ENCODE measurements around the gene HSD17B12. TPM values are rescaled to one million over a fixed set of nuclear protein-coding genes. Genes with fewer than 3 reads are reported as not detected.

Gene HSD17B12
- total and polyA plus RNA-seq, 2 donors (not counting 3 experiments of a cell fraction or from before 2014, with no cell fraction given) = 41.5 to 96.5 TPM

DNA sequence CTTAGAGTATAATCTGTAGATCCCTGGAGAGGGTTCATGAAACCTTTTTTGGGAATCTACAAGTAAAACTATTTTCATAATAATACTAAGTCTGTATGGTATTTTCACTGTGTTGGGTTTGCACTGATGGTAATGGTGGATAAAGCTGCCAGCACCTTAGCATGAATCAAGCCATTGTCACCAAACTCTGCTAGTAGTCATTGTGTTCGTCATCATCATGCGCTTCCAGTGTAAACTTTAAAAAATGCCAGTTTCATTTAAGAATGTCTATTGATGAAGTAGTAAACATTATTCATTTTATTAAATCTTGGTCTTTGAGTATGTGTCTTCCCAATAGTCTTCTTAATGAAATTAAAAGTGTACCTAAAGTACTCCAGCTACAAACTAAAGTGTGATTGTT, 215.1 kb downstream of the HSD17B12 start:
- Histone ChIP-seq H3K9me3 (replicated peaks; ENCODE audit: control insufficient read depth, insufficient read depth, low read length) (no peaks in the 10 kb centered on the region), H3K4me1 (ENCODE audit: control insufficient read depth, extremely low read depth, insufficient read depth, low read length) (peaks cover 15% of the 10 kb centered on the region), H3K27ac (ENCODE audit: insufficient read depth, low read depth, low read length) (no peak overlapping the region), H3K4me3 (replicated peaks in 1 of 3; ENCODE audit: insufficient read depth in 1 of 3, low read depth in 1 of 3, low read length in 3 of 3) (no peak overlapping the region), H3K27me3 (ENCODE audit: control insufficient read depth in 2 of 2, insufficient read depth in 2 of 2, low read length in 2 of 2) (no peaks in the 10 kb centered on the region), H3K9ac (replicated peaks; ENCODE audit: extremely low read depth, insufficient read depth, low read length) (no peak overlapping the region), H3K4me2 (ENCODE audit: insufficient read depth, low read length) (no peak overlapping the region), H3K36me3 (ENCODE audit: control insufficient read depth in 2 of 2, extremely low read depth in 1 of 2, insufficient read depth in 2 of 2, low read length in 2 of 2) (peaks cover 8 to 17% of the 10 kb centered on the region in 2 experiments), H3K79me2 (ENCODE audit: control insufficient read depth, insufficient read depth, low read length) (no peaks in the 10 kb centered on the region), H4K20me1 (replicated peaks; ENCODE audit: control insufficient read depth, extremely low read depth, insufficient read depth, low read length) (no peaks in the 10 kb centered on the region), H3K9me1 (replicated peaks; ENCODE audit: control insufficient read depth, extremely low read depth, insufficient read depth, low read length) (no peaks in the 10 kb centered on the region), H2AFZ (ENCODE audit: low read depth, low read length) (no peak overlapping the region)
- no TSS peak for BruUV-seq (replicated peaks)
- intact Hi-C loops (cut with micrococcal nuclease) (no loop called here), dilution Hi-C loops (cut with MboI; ENCODE audit: extremely low pct_ligation_motif_present, low sequenced_read_pairs) (no loop called here)
- FAIRE-seq = no peak
- TF ChIP-seq JUN (IDR thresholded peaks at IDR 0.05; ENCODE audit: borderline replicate concordance, insufficient read depth, insufficient read length, low read depth) (no peak), POLR2AphosphoS5 (IDR thresholded peaks at IDR 0.05; ENCODE audit: insufficient read depth, low read depth, low read length) (no peak), EZH2 (IDR thresholded peaks at IDR 0.05; ENCODE audit: borderline replicate concordance, low read depth, low read length, severe bottlenecking) (no peak), FOS (IDR thresholded peaks at IDR 0.05; ENCODE audit: borderline replicate concordance, insufficient read depth, low read length) (no peak), POLR2A (IDR thresholded peaks at IDR 0.05; ENCODE audit: low read depth, low read length) (no peak)
- POLR2A ChIA-PET = no interaction called here
- CTCF ChIA-PET = interaction anchor here (1.4 kb wide), 1 partner anchor 47 kb away, joined by 3 read pairs; the partner anchor contains the start of gene C11orf96
- no peak for DNase-seq (ENCODE audit: low read depth, low spot score)

DNA sequence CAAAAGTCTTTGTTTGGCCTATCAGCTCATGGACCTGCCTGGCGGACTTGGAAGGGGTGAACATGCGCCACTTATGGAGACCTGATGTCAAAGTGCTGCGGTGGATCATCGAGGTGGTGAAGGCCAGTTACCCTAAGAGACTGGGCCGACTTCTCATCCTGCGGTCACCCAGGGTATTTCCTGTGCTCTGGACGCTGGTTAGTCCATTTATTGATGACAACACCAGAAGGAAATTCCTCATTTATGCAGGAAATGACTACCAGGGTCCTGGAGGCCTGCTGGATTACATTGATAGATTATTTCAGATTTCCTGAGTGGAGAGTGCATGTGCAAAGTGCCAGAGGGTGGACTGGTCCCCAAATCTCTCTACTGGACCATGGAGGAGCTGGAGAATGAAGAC, 218.0 kb downstream of the HSD17B12 start:
- no peaks in the 10 kb centered on the region for H3K27me3 ChIP-seq (ENCODE audit: control insufficient read depth in 2 of 2, insufficient read depth in 2 of 2, low read length in 2 of 2)
- ChIA-PET POLR2A (interaction anchor here (1.5 kb wide), 1 partner anchor 44 kb away, joined by 4 read pairs; the partner anchor contains the start of gene C11orf96), CTCF (interaction anchor here (1.4 to 2.1 kb wide), 5 partner anchors 9 to 46 kb away, joined by 3 to 11 read pairs (median 8); no protein-coding TSS in a partner anchor)
- intact Hi-C loops (cut with micrococcal nuclease) (loop anchor here (1.0 kb wide), 2 partner anchors 22 to 27 kb away; no protein-coding TSS in a partner anchor), dilution Hi-C loops (cut with MboI; ENCODE audit: extremely low pct_ligation_motif_present, low sequenced_read_pairs) (no loop called here)
- no peak for TF ChIP-seq MYC (IDR thresholded peaks at IDR 0.05; ENCODE audit: low read depth, low read length)
- peak; percentile 85 for TF ChIP-seq FOS (IDR thresholded peaks at IDR 0.05; ENCODE audit: borderline replicate concordance, insufficient read depth, low read length)
- no peak for TF ChIP-seq EZH2 (IDR thresholded peaks at IDR 0.05; ENCODE audit: borderline replicate concordance, low read depth, low read length, severe bottlenecking)
- TF ChIP-seq JUN (IDR thresholded peaks at IDR 0.05; ENCODE audit: borderline replicate concordance, insufficient read depth, insufficient read length, low read depth) = peak; percentile 78
- TF ChIP-seq, protein P1, sequence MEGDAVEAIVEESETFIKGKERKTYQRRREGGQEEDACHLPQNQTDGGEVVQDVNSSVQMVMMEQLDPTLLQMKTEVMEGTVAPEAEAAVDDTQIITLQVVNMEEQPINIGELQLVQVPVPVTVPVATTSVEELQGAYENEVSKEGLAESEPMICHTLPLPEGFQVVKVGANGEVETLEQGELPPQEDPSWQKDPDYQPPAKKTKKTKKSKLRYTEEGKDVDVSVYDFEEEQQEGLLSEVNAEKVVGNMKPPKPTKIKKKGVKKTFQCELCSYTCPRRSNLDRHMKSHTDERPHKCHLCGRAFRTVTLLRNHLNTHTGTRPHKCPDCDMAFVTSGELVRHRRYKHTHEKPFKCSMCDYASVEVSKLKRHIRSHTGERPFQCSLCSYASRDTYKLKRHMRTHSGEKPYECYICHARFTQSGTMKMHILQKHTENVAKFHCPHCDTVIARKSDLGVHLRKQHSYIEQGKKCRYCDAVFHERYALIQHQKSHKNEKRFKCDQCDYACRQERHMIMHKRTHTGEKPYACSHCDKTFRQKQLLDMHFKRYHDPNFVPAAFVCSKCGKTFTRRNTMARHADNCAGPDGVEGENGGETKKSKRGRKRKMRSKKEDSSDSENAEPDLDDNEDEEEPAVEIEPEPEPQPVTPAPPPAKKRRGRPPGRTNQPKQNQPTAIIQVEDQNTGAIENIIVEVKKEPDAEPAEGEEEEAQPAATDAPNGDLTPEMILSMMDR (IDR thresholded peaks at IDR 0.05; ENCODE audit: extremely low read depth in 1 of 2, insufficient read depth in 1 of 2, low read depth in 1 of 2, low read length in 2 of 2) = no peak
- TF ChIP-seq POLR2AphosphoS5 (IDR thresholded peaks at IDR 0.05; ENCODE audit: insufficient read depth, low read depth, low read length) = peak; percentile 87
- peak; percentile 48 for TF ChIP-seq POLR2A (IDR thresholded peaks at IDR 0.05; ENCODE audit: low read depth, low read length)
- TF ChIP-seq, protein P2, sequence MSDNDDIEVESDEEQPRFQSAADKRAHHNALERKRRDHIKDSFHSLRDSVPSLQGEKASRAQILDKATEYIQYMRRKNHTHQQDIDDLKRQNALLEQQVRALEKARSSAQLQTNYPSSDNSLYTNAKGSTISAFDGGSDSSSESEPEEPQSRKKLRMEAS (IDR thresholded peaks at IDR 0.05; ENCODE audit: insufficient read depth, insufficient read length) = no peak
- TF ChIP-seq GATA2 (IDR thresholded peaks at IDR 0.05; ENCODE audit: insufficient read depth, insufficient read length, low read depth, low read length) = peak; percentile 77
- H3K4me2 ChIP-seq (ENCODE audit: insufficient read depth, low read length) = peak overlapping the region; percentile 23
- no peak overlapping the region for H3K4me3 ChIP-seq (replicated peaks in 1 of 3; ENCODE audit: insufficient read depth in 1 of 3, low read depth in 1 of 3, low read length in 3 of 3)
- no peaks in the 10 kb centered on the region for H3K9me3 ChIP-seq (replicated peaks; ENCODE audit: control insufficient read depth, insufficient read depth, low read length)
- H3K79me2 ChIP-seq (ENCODE audit: control insufficient read depth, insufficient read depth, low read length) = no peaks in the 10 kb centered on the region
- peak overlapping the region; percentile 88 for H3K27ac ChIP-seq (ENCODE audit: insufficient read depth, low read depth, low read length)
- H3K4me1 ChIP-seq (ENCODE audit: control insufficient read depth, extremely low read depth, insufficient read depth, low read length) = peaks cover 15% of the 10 kb centered on the region
- no peak overlapping the region for H2AFZ ChIP-seq (ENCODE audit: low read depth, low read length)
- H4K20me1 ChIP-seq (replicated peaks; ENCODE audit: control insufficient read depth, extremely low read depth, insufficient read depth, low read length) = no peaks in the 10 kb centered on the region
- DNase-seq (ENCODE audit: low read depth, low spot score) (peak; percentile 68), FAIRE-seq (peak; percentile 94)
- peaks cover 0 to 10% of the 10 kb centered on the region in 2 experiments for H3K36me3 ChIP-seq (ENCODE audit: control insufficient read depth in 2 of 2, extremely low read depth in 1 of 2, insufficient read depth in 2 of 2, low read length in 2 of 2)
- no peak overlapping the region for H3K9ac ChIP-seq (replicated peaks; ENCODE audit: extremely low read depth, insufficient read depth, low read length)
- no TSS peak for BruUV-seq (replicated peaks)
- H3K9me1 ChIP-seq (replicated peaks; ENCODE audit: control insufficient read depth, extremely low read depth, insufficient read depth, low read length) = no peaks in the 10 kb centered on the region

All from endothelial cell of umbilical vein (primary cell).